ENCODE data around the gene CSNK1G1.

Gene CSNK1G1

GRCh38 chr15:64315216-64315615, 40.8 kb downstream of the CSNK1G1 start:
- TF ChIP-seq CTCF (IDR thresholded peaks at IDR 0.05; ENCODE audit: low read depth, low read length) = no peak
- no peak overlapping the region for H3K4me3 ChIP-seq (ENCODE audit: low read depth, low read length)
- in situ Hi-C loops (cut with HindIII; ENCODE audit: low sequenced_read_pairs) = no loop called here
- no peak for DNase-seq (ENCODE audit: low read depth, low spot score)

GRCh38 chr15:64314456-64314855, 41.5 kb downstream of the CSNK1G1 start:
- no peak for DNase-seq (ENCODE audit: low read depth, low spot score)
- no peak for TF ChIP-seq CTCF (IDR thresholded peaks at IDR 0.05; ENCODE audit: low read depth, low read length)
- in situ Hi-C loops (cut with HindIII; ENCODE audit: low sequenced_read_pairs) = no loop called here
- no peak overlapping the region for H3K4me3 ChIP-seq (ENCODE audit: low read depth, low read length)

- no peak for TF ChIP-seq CTCF (IDR thresholded peaks at IDR 0.05; ENCODE audit: low read depth, low read length)
- no peak for DNase-seq (ENCODE audit: low read depth, low spot score)
- H3K4me3 ChIP-seq (ENCODE audit: low read depth, low read length) = no peak overlapping the region
- in situ Hi-C loops (cut with HindIII; ENCODE audit: low sequenced_read_pairs) = no loop called here
Measured at GRCh38 chr15:64311566-64311965, 44.4 kb downstream of the CSNK1G1 start.

GRCh38 chr15:64310036-64310435, 45.9 kb downstream of the CSNK1G1 start:
- TF ChIP-seq CTCF (IDR thresholded peaks at IDR 0.05; ENCODE audit: low read depth, low read length) = no peak
- no peak overlapping the region for H3K4me3 ChIP-seq (ENCODE audit: low read depth, low read length)
- in situ Hi-C loops (cut with HindIII; ENCODE audit: low sequenced_read_pairs) = no loop called here
- DNase-seq (ENCODE audit: low read depth, low spot score) = no peak

- in situ Hi-C loops (cut with HindIII; ENCODE audit: low sequenced_read_pairs) = no loop called here
- DNase-seq (ENCODE audit: low read depth, low spot score) = no peak
- H3K4me3 ChIP-seq (ENCODE audit: low read depth, low read length) = no peak overlapping the region
- no peak for TF ChIP-seq CTCF (IDR thresholded peaks at IDR 0.05; ENCODE audit: low read depth, low read length)
Measured at GRCh38 chr15:64305261-64305660, 50.7 kb downstream of the CSNK1G1 start.

GRCh38 chr15:64289550-64289949, 66.4 kb downstream of the CSNK1G1 start:
- no peak overlapping the region for H3K4me3 ChIP-seq (ENCODE audit: low read depth, low read length)
- no peak for DNase-seq (ENCODE audit: low read depth, low spot score)
- TF ChIP-seq CTCF (IDR thresholded peaks at IDR 0.05; ENCODE audit: low read depth, low read length) = no peak
- in situ Hi-C loops (cut with HindIII; ENCODE audit: low sequenced_read_pairs) = no loop called here

GRCh38 chr15:64288999-64289398, 67.0 kb downstream of the CSNK1G1 start:
- H3K4me3 ChIP-seq (ENCODE audit: low read depth, low read length) = no peak overlapping the region
- TF ChIP-seq CTCF (IDR thresholded peaks at IDR 0.05; ENCODE audit: low read depth, low read length) = no peak
- no peak for DNase-seq (ENCODE audit: low read depth, low spot score)
- in situ Hi-C loops (cut with HindIII; ENCODE audit: low sequenced_read_pairs) = no loop called here

Measured in astrocyte of the spinal cord (primary cell).